CD4-positive, alpha-beta T cell treated with Interleukin-15 for 4 hours (primary cell): ENCODE results near the gene PAGR1.
"Not testable (repeated sequence)": the region's sequence is repeated elsewhere in the genome, so short reads cannot be mapped to it uniquely, and the experiment has no call there.

ENCODE experiments used
- DNase-seq: peaks from one replicate; pipeline ENCODE4 v3.0.0-alpha.2; 2020; ENCODE audit warnings: low spot score

The PAGR1 gene

GRCh38 chr16:29812754-29813643 is 3.0 kb upstream of the PAGR1 start:
- no peak for DNase-seq

- no peak for DNase-seq
These were observed 2.0 kb upstream of the PAGR1 start for GRCh38 chr16:29813644-29814562.

- DNase-seq: no peak
These were observed 1.4 kb upstream of the PAGR1 start for GRCh38 chr16:29814592-29814991.

- DNase-seq: peak; percentile 35
These were observed 775 bp upstream of the PAGR1 start for GRCh38 chr16:29815032-29815721.

- DNase-seq: peak; percentile 38
These were observed 916 bp downstream of the PAGR1 start for GRCh38 chr16:29816694-29817441.

GRCh38 chr16:29818082-29818481 is 2.1 kb downstream of the PAGR1 start:
- no peak for DNase-seq

- no peak for DNase-seq
These were observed 3.6 kb downstream of the PAGR1 start for GRCh38 chr16:29819506-29819905.

GRCh38 chr16:29820271-29820701 is 4.3 kb downstream of the PAGR1 start, which contains the start of gene MVP:
TSS of gene MVP (plus strand) at chr16:29820462. CDS start at chr16:29830550, 10,088 bp downstream.
- DNase-seq: peak; percentile 55

GRCh38 chr16:29820730-29821642 is 5.0 kb downstream of the PAGR1 start:
- DNase-seq: peak; percentile 62

GRCh38 chr16:29821643-29822115 is 5.7 kb downstream of the PAGR1 start:
- no peak for DNase-seq

GRCh38 chr16:29824589-29825144 is 8.7 kb downstream of the PAGR1 start:
- no peak for DNase-seq

- peak; percentile 51 for DNase-seq
These were observed 9.4 kb downstream of the PAGR1 start for GRCh38 chr16:29825145-29826044.

GRCh38 chr16:29826342-29826695 is 10.4 kb downstream of the PAGR1 start:
- no peak for DNase-seq

- DNase-seq: no peak
These were observed 14.8 kb downstream of the PAGR1 start for GRCh38 chr16:29830774-29831173.

GRCh38 chr16:29831490-29831889 is 15.5 kb downstream of the PAGR1 start:
- DNase-seq: no peak

GRCh38 chr16:29833219-29833618 is 17.3 kb downstream of the PAGR1 start:
- DNase-seq: not testable (repeated sequence)

GRCh38 chr16:29834079-29834478 is 18.1 kb downstream of the PAGR1 start:
- no peak for DNase-seq

GRCh38 chr16:29835926-29836325 is 20.0 kb downstream of the PAGR1 start:
- DNase-seq: no peak

GRCh38 chr16:29836623-29837022 is 20.7 kb downstream of the PAGR1 start:
- no peak for DNase-seq
